DMS53 (cell line): ENCODE data around the gene LACTBL1.

Source experiments
- DNase-seq: peaks from one replicate; lab custom pipeline; 2025; lab: John Stamatoyannopoulos, UW

The LACTBL1 gene

DNA sequence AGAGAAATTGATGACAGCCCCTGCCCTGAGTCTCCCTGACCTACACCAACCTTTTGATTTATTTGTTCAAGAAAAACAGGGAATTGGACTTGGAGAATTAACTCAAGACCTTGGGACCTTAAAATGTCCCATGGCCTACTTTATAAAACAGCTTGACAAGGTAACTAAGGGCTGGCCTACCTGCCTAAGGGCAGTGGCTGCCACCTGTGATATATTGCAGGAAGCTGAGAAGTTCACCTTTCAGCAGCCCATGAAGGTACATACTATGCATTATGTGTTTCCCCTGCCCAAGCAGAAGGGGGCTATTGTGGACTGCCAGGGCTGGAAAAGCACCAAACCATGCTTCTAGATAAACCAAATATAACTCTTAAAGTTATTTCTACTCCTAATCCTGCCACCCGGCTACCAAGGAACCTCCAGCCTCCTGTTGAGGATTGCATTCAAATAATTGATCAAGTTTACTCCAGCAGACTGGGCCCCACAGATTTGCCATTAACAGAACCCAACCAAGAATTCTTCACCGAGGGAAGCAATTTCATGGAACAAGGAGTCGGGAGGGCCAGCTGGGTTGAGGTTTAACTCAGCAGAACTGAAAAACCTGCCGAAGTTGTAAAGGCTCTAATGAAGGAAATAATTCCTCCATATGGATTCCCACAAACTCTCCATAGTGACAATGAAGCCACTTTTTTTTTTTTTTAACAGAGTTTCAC is 28.2 kb downstream of the LACTBL1 start:
- no peak for DNase-seq

DNA sequence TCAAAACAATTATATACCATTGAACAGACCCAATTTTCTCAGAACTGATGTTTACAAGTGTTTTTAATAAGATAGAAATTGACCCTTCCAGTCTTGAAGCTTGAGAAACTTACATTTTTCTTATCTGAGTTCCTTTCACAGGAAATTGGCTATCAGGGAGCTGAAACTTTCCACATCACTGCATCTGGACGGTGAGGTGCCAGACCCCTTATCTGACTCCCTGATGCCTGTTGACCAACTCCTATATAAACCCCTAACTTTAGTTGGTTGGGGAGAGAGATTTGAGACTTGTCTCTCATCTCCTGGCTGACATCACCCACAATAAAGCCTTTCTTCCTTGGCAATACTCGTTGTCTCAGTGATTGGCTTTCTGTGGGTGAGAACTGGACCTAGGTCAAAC is 31.4 kb downstream of the LACTBL1 start:
- DNase-seq: no peak

DNA sequence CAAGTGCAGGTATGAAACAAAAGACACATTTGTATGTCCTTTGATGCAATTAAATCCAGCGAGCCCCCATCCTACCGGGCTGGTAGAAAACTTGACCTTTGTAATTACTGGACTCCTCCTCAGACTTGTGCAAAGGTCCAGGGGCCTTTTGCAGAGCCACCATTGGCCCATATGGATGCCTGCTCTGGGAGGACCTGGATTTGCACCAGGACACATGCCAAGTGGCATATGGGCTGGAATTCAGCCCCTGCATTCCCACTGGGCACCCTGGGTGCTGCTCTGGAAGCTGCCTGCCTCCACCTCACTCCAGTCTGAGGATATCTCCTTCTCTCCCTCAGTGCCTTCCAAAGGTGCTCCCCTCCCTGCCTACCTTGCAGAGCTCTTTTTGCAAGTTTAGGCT is 36.0 kb downstream of the LACTBL1 start:
- DNase-seq: no peak

DNA sequence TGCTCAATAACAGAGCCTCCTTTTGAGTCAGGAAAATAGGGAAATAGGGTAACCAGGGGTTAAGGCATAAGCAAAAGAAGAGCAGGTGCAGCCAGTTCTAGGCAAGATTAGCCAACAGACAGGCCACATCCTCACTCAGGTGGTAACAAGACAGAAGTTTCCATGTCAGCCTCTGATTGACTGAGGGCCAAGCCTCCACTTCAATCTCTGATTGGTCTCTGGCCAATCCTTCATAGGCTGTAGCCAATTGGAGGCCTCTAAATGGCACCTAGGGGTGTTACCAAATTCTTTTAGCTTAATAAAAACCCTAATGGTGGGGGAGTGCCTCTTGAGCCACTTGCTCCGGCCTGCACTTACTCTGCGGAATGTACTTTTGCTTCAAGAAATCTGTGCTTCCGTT is 37.2 kb downstream of the LACTBL1 start:
- DNase-seq: no peak

DNA sequence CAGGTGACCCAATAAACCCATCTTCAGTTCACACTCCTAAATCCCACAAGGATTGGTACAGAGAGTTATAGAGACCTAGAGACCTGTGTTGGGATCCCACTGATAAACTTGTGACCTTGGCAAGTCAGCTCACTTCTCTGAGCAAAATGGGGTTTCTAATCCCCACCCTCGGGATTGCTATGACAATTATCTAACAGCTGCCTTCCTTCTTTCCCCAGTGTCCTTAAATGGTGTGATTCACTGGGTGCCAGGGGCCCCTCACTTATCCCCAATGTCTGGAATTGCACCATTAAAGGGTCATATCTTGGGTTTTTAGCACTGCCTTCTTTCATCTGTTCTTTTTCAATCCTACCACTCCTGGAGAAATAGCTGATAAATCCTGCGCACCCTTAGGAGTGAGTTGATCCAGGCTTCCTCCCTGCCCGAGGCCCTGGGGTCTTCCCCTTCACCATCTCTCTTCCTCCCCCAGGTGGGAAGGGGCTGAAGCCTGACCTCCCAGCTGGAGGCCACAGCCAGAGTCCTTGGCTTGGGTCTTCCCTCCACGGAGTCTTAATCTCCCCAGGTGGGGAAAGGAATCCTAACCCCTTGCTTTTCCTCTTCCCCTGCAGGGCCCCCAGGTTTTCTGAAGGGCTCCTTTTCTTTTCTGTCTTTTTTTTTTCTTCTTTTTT is 39.7 kb downstream of the LACTBL1 start:
- DNase-seq: no peak

DNA sequence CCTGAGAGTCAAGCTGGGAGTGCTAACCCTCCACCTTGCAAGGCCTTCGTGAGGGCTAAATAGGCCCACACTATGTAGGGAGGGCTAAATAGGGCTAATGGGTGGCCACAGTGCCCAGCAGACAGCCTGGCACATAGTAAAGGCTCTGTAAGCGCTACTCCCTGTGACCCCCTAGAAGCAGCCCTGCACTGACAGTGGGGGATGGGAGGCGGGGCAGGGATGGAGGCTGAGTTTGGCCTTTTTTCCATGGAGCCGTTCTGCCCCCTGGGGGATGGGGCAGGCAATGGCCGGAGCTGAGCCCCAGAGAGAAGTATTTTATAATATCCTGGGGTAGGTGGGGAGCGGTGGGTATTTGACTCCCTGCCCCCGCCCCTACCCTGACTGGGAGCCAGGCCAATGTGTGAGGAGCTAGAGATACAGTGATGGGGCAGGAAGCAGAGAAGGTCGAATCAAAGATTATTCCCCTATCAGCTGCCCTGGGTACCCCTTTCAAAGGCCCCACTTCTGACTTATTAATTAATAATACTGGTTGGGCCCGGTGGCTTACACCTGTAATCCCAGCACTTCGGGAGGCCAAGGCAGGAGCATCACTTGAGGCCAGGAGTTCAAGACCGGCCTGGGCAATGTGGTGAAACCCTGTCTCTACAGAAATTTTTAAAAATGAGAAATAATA is 42.3 kb downstream of the LACTBL1 start:
- peak; percentile 67 for DNase-seq

DNA sequence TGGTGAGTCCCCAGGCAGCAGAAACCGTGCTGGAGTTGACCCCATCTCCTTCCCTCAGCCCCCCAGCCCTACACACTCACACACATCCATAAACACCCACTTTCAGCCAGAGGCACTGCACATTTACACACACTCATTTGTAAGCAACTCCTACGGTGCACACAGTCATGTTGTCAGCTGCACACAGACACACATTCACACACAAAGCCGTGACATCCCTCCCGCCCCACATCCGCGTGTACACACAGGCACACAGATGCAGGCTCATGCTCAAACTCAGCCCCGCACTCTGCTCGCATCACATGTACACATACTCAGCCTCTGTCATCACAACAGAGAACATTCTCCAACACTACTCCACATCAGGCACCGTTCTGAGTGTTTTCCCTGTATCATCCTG is 47.6 kb downstream of the LACTBL1 start:
- peak; percentile 19 for DNase-seq

DNA sequence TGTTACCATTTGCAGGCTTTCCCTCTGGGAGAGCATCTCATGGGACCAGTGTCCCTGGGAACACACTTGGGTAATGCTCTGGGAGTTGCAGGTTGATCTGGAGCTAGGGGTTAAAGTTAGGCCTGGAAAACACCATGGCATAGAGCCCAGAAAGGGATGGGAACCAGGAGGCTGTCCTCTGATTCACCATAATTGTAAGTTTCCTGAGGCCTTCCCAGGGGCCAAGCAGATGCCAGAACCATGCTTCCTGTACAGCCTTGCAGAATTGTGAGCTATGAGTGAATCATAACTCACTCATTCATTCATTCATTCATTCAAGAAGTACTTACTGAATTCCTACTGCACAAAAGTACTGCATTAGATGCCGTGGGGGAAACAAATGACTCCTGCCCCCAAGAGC is 50.0 kb downstream of the LACTBL1 start:
- DNase-seq: no peak

DNA sequence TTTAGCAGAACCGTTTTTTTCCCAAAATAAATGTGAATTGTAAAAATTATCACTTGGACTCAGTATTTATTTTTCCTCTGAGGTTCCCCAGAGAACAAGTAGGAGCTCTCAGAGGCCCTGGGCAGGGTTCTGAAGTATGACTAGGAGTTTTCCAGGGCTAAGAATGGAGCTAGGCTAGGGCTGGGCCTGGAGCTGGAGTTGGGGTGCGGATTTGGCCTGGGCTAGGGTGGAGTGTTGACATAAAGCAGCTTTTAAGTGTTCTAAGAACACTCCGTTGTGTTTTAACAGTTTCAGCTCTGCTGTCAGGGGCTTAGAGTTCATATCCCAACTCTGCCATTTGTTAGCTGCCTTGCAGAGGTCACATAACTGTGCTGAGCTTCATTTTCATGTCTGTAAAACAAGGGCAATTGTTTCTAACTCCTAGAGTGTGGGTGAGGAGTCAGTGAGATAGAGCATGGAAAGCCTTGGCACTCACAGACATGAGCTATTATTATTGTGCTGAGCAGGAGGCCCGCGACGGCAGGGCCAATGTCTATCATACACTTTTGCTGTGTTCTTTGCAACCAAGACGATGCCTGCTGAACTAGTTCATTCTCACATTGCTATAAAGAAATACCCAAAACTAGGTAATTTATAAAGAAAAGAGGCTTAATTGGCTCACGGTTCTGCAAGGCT is 51.1 kb downstream of the LACTBL1 start:
- DNase-seq: no peak

DNA sequence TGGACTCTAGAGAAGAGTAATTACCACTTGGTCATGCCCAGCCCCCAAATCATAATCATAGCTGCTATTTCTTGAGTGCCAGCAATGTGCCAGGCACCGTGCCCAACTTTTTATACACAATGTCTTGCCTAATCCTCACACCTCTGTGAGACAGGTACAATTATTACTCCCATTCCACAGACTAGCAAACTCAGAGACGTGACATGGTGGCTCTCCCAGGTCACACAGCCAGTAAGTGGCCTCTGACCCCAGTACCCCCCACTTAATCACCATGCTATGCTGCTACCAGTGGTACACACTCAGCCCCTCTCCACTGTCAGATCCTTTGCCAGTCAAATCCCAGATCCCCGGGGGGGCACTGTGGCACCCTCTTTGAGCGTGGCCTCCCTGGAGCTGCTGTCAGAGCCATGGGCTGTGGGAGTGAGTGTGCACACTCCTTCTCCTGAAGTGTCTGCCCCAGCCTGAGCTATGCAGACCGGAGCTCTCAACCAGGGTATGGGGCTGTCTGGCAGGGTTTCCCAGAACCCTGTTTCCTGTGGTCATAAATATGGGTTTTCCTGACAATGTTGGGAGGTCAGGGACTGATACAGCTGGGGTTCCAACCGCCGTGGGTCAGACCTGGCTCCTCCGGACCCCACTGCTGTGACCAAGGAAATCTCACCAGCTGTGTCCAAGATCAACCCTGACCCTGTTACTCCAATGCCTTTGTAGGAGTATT is 51.8 kb downstream of the LACTBL1 start:
- DNase-seq: no peak

DNA sequence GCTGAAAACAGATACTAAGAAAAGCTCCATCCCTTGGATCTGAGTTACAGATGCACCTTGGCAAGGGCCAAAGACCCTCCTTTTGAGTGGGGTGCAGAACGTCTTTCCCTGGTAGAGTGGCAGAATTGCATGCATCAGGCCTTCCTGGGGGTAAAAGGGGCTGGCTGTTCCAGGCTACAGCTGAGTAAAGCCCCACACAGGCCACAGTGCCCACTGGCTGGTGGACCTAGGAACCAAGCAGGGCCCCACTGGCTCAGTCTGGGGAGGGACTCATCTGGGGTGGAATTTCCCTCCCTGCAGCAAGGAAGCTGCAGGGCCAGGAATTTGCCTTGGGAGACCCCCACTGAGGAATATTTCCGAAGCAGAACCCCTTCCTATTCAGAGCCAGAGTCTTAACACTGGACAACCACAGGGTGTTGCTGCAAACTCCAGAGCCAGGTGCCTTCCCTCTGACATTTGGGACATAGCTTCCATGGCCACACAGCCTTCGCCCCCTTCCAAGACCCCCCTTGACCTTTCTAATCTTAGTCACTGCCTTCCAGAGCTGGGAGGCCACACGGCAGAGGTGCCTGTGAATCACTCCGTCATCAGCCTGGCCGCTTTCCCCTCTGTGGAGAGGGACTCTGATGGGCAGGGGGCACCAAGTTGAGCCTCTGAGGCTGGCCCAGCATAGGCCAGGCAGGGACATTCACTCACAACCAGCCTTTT is 52.5 kb downstream of the LACTBL1 start:
- no peak for DNase-seq

DNA sequence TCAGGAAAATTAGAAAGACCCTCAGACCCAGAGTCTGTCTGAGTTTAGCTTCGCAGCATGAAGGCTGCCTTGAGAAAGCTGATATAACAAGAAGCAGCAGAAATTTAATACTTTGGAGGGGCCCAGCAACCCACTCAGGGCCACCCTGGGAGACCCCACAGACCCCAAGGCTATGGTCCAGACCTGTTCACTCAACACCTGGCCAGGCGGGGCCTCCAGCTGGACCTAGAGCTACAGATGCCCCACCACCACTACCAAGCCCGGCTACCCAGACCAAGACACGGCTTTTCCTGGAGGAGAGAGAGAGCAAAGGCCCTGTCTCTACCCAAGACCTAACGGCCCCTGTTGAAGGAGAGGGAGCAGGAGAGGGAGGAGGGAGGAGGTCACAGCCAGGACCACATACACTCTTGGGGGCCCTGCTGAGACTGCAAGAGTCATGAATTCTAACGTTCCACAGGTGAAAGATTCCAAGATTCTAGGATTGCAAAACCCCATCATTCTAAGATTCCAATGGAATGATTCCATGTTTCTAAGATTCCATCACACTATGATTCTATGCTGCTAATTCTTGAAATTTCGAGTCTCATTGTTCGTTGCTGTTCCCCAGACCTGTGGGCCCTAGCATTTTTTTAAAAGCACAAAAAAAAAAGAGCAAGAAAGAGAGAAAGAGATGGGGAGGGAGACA is 53.2 kb downstream of the LACTBL1 start:
- no peak for DNase-seq

DNA sequence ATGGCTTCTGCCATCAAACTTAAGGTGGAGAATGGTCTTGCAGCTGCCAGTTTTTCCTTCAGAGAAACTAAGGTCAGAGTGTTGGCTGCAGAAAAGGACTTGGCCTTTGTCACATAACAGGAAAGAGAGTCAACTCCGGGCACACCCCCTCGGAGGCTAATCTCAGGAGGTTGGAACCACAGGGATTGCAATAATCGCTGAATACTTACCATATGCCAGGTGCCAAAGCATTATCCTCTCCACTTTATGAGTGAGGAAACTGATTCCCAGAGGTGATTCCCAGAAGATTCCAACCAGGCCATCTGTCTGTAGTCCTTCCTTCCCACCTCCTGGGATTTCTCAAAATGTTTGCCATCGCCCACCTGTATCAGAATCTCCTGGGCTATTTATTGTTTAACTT is 54.0 kb downstream of the LACTBL1 start:
- no peak for DNase-seq

DNA sequence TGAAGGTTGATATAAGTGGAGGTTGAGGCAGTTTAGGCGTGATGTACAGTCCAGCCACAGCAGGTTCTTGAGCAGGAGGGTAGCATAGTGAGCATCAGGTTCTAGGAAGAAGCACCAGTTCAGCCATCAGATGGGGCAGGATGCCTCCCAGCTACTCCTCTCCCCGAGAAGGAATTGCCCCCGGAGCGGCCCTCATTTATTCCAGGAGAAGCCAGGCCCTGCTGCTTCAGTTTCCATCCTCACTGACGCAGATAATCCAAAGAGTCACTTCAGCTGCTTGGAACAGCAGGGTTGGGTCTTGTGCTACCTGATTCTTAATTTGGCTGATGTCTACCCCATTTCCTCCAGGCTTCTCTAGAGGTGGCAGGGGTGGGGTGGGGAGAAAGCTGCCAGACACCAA is 54.7 kb downstream of the LACTBL1 start:
- DNase-seq: no peak

DNA sequence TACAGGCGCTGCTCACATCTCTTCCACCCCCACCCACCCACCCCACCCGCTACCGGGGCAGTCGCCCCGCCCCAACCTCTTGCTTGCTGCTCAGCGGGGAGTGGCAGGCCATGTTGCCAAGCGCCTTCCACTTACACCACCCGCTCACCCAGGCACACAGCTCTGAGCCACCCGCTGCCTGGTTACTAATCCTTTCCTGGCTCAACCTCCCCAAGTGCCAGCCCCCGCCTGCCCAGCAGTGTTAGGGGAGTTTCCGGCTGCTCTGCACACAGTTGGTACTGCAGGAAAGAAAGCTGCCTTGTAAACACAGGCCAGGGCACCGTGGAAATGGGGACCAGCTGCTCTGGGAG is 56.2 kb downstream of the LACTBL1 start:
- no peak for DNase-seq

DNA sequence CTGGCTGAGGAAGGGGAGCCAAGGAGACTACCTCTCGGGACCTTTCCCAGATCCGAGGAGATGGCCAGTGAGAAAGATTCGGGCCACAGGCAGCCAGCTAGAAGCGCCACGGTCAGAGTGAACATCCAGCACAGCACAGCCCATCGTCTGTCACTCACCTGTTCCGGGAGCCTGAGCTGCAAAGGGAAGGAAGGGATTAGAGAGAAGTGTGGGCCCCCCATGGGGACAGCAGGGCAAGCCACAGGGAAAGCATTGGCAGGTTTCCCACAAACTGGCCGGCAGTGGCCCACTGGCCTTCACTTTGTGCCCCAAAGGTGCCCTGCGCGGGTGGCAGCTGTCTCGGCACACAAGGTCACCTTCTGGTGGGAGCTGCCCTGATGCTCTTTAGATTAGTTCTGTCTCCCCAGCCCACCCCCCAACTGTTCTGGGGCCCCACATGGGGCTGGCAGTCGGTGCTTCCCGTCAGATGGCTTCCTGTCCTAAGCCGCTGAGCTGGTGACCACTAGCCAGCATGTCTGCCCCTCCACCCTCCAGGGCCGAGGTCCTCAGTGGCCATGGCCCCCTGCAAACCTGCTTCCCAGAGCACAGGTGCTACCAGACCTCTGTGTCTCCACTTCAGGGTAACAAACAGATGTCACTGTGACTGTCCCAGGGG is 56.7 kb downstream of the LACTBL1 start:
- DNase-seq: no peak

DNA sequence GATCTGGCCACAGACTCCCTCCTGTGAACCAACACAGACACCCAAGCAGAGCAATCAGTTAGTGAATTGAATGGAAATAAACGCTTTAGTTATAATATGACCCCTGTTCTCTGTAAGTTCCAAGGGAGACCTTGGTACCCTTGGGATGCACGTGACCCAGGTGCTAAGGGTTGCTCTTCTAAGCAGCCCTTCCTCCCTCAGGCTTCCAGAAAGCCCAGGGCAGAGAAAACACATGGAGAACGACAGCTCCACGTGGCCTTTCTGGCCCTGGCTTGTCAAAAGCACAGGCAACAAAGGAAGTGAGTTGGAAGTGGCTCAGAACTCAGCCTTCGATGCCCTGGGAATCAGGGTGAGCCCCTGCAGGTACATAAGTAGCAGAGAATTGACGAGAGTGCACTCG is 57.4 kb downstream of the LACTBL1 start:
- no peak for DNase-seq

DNA sequence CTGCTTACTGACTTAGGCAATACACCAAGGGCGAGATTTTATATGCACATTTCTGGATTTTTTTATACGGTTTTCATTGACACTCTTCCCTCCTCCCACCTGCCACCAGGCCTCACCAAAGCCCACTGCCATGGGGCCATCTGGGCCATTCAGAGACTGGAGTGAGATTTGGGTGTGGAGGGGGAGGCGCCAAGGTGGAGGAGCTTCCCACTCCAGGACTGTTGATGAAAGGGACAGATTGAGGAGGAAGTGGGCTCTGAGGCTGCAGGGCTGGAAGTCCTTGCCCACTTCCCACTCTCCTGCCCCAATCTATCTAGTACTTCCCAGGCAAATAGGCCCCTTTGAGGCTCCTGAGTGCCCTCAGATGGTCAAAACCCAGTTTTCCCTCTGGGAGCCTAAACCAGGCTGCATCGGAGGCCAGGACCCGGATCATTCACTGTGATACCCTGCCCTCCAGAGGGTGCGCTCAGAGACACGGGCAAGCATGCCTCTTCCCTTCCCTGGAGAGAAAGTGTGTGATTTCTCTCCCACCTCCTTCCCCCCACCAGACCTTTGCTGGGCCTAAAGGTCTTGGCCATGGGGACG is 57.9 kb downstream of the LACTBL1 start:
- DNase-seq: no peak

DNA sequence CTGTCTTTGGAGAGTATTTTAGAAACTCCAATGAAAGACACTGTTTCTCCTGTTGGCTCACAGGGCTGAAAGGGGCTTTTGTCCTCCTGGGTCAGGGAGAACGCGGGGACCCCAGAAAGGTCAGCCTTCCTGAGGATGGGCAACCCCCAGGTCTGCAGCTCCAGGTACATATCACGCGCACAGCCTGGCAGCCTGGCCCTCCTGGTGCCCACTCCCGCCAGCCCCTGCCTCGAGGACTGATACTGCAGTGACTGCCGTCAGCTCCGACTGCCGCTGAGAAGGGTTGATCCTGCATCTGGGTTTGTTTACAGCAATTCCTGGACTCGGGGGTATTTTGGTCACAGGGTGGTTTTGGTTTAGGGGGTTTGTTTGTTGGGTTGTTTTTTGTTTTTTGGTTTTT is 58.5 kb downstream of the LACTBL1 start:
- no peak for DNase-seq
